ENCODE data around the gene EVA1C. TPM values are rescaled to one million over a fixed set of nuclear protein-coding genes. Genes with fewer than 3 reads are reported as not detected.

Gene EVA1C
- total RNA-seq, 1 donor from 2014 or later, result 2.1 TPM

DNA sequence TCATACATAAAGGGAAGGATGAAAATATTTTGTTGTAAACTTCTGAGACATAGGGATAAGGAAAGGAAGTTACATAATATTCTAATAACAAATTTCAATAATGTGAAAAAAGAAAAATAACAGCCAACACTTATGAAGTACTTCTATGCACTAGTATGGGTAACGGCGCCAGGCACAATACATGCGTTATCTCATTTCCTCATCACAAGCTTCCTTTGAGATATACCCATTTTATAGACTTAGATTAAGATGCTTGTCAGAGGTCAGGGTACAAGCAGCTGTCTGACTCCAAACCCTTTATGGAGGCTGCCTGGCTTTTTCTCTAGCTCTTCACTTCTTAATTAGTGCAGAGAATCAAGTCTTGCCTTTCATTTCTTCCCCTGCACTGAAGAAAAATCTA lies 131.5 kb downstream of the EVA1C start:
- no peaks in the 10 kb centered on the region for H3K36me3 Mint-ChIP-seq
- H3K27me3 Mint-ChIP-seq (ENCODE audit: low read depth), result peaks cover 7% of the 10 kb centered on the region
- peaks cover 3% of the 10 kb centered on the region for H3K9me3 Mint-ChIP-seq
- no peak overlapping the region for H3K27ac Mint-ChIP-seq
- TF ChIP-seq CTCF (IDR thresholded peaks at IDR 0.05; ENCODE audit: unreplicated experiment), result no peak
- H3K4me3 Mint-ChIP-seq, result no peak overlapping the region
- DNase-seq (ENCODE audit: low spot score in 2 of 2, unreplicated experiment in 2 of 2), result no peak
- H3K4me1 Mint-ChIP-seq, result no peaks in the 10 kb centered on the region

DNA sequence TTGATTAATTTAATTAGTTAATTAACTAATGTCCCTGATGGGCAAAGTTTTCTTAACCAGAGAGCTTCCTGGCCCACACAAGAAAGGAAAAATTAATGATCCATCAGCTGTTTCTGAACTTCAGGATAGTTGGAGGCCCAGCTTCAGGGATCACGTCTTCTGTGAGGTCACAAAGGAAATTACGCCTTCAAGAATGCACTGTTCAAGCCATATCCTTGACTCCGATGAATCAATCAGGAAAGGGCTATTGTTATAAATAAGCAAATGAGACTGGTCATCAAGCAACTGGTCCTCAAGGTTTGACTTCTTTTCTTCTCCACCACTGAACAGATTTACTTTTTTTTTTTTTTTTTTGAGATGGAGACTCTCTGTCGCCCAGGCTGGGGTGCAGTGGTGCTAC lies 132.2 kb downstream of the EVA1C start:
- no peak overlapping the region for H3K27ac Mint-ChIP-seq
- H3K36me3 Mint-ChIP-seq, result no peaks in the 10 kb centered on the region
- H3K4me1 Mint-ChIP-seq, result no peaks in the 10 kb centered on the region
- no peak overlapping the region for H3K4me3 Mint-ChIP-seq
- TF ChIP-seq CTCF (IDR thresholded peaks at IDR 0.05; ENCODE audit: unreplicated experiment), result no peak
- peaks cover 6% of the 10 kb centered on the region for H3K27me3 Mint-ChIP-seq (ENCODE audit: low read depth)
- DNase-seq (ENCODE audit: low spot score in 2 of 2, unreplicated experiment in 2 of 2), result no peak
- H3K9me3 Mint-ChIP-seq, result peaks cover 3% of the 10 kb centered on the region

DNA sequence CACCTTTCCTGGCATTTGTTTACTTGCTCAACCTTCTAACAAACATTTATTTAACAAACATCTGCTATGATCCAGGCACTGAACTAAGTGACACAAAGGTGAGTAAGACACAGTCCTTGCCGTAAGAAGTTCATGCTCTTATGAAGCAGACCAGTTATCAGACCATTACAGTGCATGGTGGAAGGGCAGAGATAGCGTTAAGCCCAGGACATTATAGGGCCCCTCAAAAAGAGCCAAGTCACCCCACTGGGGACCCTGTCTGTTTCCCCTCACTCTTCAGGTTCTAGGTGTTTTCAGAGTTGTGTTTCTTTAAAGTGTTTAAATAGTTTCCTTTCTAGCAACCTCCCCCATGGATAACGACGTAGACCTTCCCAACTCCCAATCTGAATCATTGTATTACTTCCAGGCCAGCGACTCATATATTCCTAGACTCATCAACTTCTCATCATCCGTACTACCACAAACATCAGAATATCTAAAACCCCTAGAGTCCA lies 133.5 kb downstream of the EVA1C start:
- Mint-ChIP-seq H3K27me3 (ENCODE audit: low read depth) (peaks cover 8% of the 10 kb centered on the region), H3K4me3 (no peak overlapping the region), H3K9me3 (no peaks in the 10 kb centered on the region), H3K27ac (no peak overlapping the region), H3K36me3 (no peaks in the 10 kb centered on the region), H3K4me1 (no peaks in the 10 kb centered on the region)
- DNase-seq (ENCODE audit: low spot score in 2 of 2, unreplicated experiment in 2 of 2), result no peak
- TF ChIP-seq CTCF (IDR thresholded peaks at IDR 0.05; ENCODE audit: unreplicated experiment), result no peak

DNA sequence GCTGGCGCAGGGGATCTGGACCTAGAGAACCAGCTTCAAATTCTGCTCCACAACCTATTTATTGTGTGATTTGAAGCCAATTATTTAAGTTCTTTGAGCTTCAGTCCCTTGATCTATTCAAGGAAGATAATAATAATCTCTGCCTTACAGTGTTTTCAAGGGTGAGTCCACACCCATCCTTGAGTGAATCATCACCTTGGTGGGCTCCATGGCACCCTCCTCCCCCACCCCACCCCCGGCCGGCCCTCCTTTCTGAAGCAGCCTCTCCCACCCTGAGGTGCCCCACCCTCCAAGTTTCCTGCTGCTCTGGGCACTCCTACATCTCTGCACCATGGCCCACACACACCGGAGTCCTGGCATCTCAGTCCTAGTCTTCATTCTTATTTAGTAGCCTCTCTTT lies 134.5 kb downstream of the EVA1C start:
- Mint-ChIP-seq H3K4me3 (no peak overlapping the region), H3K36me3 (no peaks in the 10 kb centered on the region), H3K9me3 (no peaks in the 10 kb centered on the region), H3K27ac (no peak overlapping the region), H3K4me1 (no peaks in the 10 kb centered on the region), H3K27me3 (ENCODE audit: low read depth) (peaks cover 12% of the 10 kb centered on the region)
- TF ChIP-seq CTCF (IDR thresholded peaks at IDR 0.05; ENCODE audit: unreplicated experiment), result no peak
- DNase-seq (ENCODE audit: low spot score in 2 of 2, unreplicated experiment in 2 of 2), result no peak

GRCh38 chr21:32548978-32549377 lies 136.5 kb downstream of the EVA1C start:
- H3K4me1 Mint-ChIP-seq, result no peaks in the 10 kb centered on the region
- no peak overlapping the region for H3K27ac Mint-ChIP-seq
- H3K9me3 Mint-ChIP-seq, result no peaks in the 10 kb centered on the region
- no peaks in the 10 kb centered on the region for H3K36me3 Mint-ChIP-seq
- peaks cover 12% of the 10 kb centered on the region for H3K27me3 Mint-ChIP-seq (ENCODE audit: low read depth)
- DNase-seq (ENCODE audit: low spot score in 2 of 2, unreplicated experiment in 2 of 2), result no peak
- no peak for TF ChIP-seq CTCF (IDR thresholded peaks at IDR 0.05; ENCODE audit: unreplicated experiment)
- H3K4me3 Mint-ChIP-seq, result no peak overlapping the region

DNA sequence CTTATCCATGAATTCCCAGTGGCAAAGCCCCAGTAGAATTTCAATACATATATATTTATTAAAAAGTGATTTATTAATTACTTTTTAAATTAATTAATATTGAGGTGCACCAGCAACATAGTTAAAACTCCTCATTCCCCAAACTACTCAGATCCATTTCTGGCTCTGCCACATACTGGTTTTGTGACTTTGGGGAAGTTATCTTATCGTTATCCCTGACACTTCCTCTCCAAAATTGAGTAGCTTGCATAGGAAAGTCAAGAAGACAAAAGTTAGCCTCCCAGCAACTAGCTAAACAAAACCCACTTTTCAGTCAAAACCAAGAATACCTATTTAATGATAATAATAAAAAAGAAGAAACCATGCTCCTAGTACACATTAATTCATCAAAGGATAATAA lies 136.9 kb downstream of the EVA1C start:
- DNase-seq (ENCODE audit: low spot score in 2 of 2, unreplicated experiment in 2 of 2), result no peak
- no peaks in the 10 kb centered on the region for H3K36me3 Mint-ChIP-seq
- H3K27ac Mint-ChIP-seq, result no peak overlapping the region
- H3K4me1 Mint-ChIP-seq, result no peaks in the 10 kb centered on the region
- no peak for TF ChIP-seq CTCF (IDR thresholded peaks at IDR 0.05; ENCODE audit: unreplicated experiment)
- H3K27me3 Mint-ChIP-seq (ENCODE audit: low read depth), result peaks cover 12% of the 10 kb centered on the region
- H3K9me3 Mint-ChIP-seq, result no peaks in the 10 kb centered on the region
- H3K4me3 Mint-ChIP-seq, result no peak overlapping the region

Measured in mesothelial cell of epicardium (in vitro differentiated cells).